Measurements from ENCODE around the gene PTPN20. TPM values are rescaled to one million over a fixed set of nuclear protein-coding genes. Genes with fewer than 3 reads are reported as not detected.
A peak's percentile ranks its signal among the peaks of the same experiment; 100 is the strongest.

PTPN20 gene
- total and polyA plus RNA-seq, 11 donors: 4.0 to 18.1 (median 13.3) TPM

- DNase-seq (peak in 4 of 5 donors; percentile 2 to 39 (median 12)), ATAC-seq (no peak)
- Histone ChIP-seq H3K27ac (no peak overlapping the region), H3K36me3 (no peaks in the 10 kb centered on the region), H3K4me1 (peaks cover 0 to 24% (median 0%) of the 10 kb centered on the region in 12 donors), H3K4me3 (no peak overlapping the region), H3K9me3 (no peaks in the 10 kb centered on the region), H3K27me3 (no peaks in the 10 kb centered on the region)
- intact Hi-C loops (cut with DNase I): loop anchor here in 9 of 10 donors (1.0 to 5.0 kb wide), 5 partner anchors 264 to 270 kb away; no protein-coding TSS in a partner anchor
- 58 to 77% (median 75%) methylated on average over 5 of the region's 5 CpGs for WGBS, 4 donors
- TF ChIP-seq CTCF (IDR thresholded peaks at IDR 0.05) (no peak), POLR2A (IDR thresholded peaks at IDR 0.05) (no peak)
Measured at GRCh38 chr10:47047127-47047504, 135.9 kb downstream of the PTPN20 start.

- H3K36me3 ChIP-seq: no peaks in the 10 kb centered on the region
- intact Hi-C loops (cut with DNase I): loop anchor here (1.0 to 5.0 kb wide), 5 partner anchors 263 to 269 kb away; no protein-coding TSS in a partner anchor
- H3K4me3 ChIP-seq: no peak overlapping the region
- H3K27me3 ChIP-seq: no peaks in the 10 kb centered on the region
- TF ChIP-seq POLR2A (IDR thresholded peaks at IDR 0.05) (no peak), CTCF (IDR thresholded peaks at IDR 0.05) (peak; percentile 68 to 89 (median 84))
- ATAC-seq: peak in 3 of 4 donors; percentile 44 to 75 (median 60)
- H3K27ac ChIP-seq: no peak overlapping the region
- H3K9me3 ChIP-seq: no peaks in the 10 kb centered on the region
- peaks cover 0 to 24% (median 0%) of the 10 kb centered on the region in 12 donors for H3K4me1 ChIP-seq
- 43 to 49% (median 48%) methylated on average over 12 to 15 of the region's 15 CpGs for WGBS, 4 donors
- DNase-seq: peak; percentile 59 to 87 (median 75)
Measured at GRCh38 chr10:47047577-47048525, 136.6 kb downstream of the PTPN20 start.

GRCh38 chr10:47048526-47048905, 137.3 kb downstream of the PTPN20 start:
- ATAC-seq: no peak
- no peak for TF ChIP-seq CTCF (IDR thresholded peaks at IDR 0.05)
- no peak for TF ChIP-seq POLR2A (IDR thresholded peaks at IDR 0.05)
- 71 to 83% (median 77%) methylated on average over 6 to 7 of the region's 7 CpGs for WGBS, 4 donors
- no peaks in the 10 kb centered on the region for H3K27me3 ChIP-seq
- H3K4me1 ChIP-seq: peaks cover 0 to 24% (median 0%) of the 10 kb centered on the region in 12 donors
- intact Hi-C loops (cut with DNase I): loop anchor here in 4 of 10 donors (2.0 to 5.0 kb wide), 3 partner anchors 264 to 269 kb away; no protein-coding TSS in a partner anchor
- H3K36me3 ChIP-seq: no peaks in the 10 kb centered on the region
- peak in 4 of 5 donors; percentile 7 to 64 (median 24) for DNase-seq
- no peak overlapping the region for H3K4me3 ChIP-seq
- no peak overlapping the region for H3K27ac ChIP-seq
- no peaks in the 10 kb centered on the region for H3K9me3 ChIP-seq
